RCC 7860 (cell line): ENCODE results near the gene ZNF155.
A peak's percentile ranks its signal among the peaks of the same experiment; 100 is the strongest.

Experiments
- DNase-seq: peaks from one replicate; pipeline ENCODE4 v3.0.0-alpha.2; 2015; ENCODE audit warnings: low spot score
- FAIRE-seq: peaks from 2 replicates; lab custom pipeline; 2012; peaks lifted over from hg19 to GRCh38; lab: Jason Lieb, UNC

The ZNF155 gene

DNA sequence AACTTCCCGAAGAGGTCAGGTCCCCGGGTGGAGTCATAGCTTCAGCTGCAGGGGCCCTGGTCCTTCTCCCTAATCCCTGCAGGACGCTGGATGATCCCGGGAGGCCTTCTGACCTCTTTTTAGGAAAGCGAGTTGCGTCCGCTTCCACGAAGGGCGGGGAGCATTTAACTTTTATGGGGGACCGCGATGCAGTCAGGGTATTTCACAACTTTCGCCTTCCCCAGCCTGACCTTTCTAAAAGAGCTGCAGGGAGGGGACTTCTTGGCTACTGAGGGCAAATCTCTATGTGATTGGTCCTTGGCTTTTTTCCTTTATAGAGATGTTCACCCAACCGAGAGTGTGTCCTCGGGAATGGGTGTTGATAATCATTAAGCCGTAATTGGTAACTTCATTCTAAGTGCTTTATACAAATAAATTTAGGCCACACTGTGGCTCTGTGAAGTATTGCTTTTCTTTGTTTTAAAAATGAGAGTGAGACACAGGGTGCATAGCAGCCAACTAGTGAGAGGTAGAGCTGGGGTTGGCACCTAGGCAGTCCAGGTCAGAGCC is 19.5 kb downstream of the ZNF155 start:
- FAIRE-seq = no peak
- DNase-seq = peak; percentile 6

GRCh38 chr19:44005973-44006372 is 22.0 kb downstream of the ZNF155 start:
- DNase-seq (no peak), FAIRE-seq (no peak)

- FAIRE-seq (no peak), DNase-seq (no peak)
Observed at GRCh38 chr19:44007473-44007872, 23.5 kb downstream of the ZNF155 start.

GRCh38 chr19:44010468-44010867 is 26.5 kb downstream of the ZNF155 start:
- no peak for FAIRE-seq
- DNase-seq = no peak

GRCh38 chr19:44019498-44019897 is 35.5 kb downstream of the ZNF155 start:
- FAIRE-seq (no peak), DNase-seq (no peak)

GRCh38 chr19:44021221-44021620 is 37.2 kb downstream of the ZNF155 start:
- no peak for DNase-seq
- FAIRE-seq = no peak

DNA sequence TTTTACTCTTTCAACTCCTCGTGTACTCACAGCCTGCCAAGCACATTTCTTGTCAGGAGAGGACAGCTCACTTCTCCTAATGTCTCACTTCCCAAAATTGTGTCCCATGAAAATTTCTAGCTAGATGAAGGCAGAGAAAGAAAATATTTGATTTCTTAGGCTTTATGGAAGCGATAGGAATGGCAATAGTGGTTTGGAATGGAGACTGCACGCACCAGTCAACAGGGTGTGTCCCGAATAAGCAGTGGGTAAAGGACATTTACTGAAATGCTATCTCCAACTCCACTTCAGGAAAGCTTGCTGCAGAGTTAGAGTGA is 40.9 kb downstream of the ZNF155 start:
- FAIRE-seq = no peak
- no peak for DNase-seq

- DNase-seq = peak; percentile 65
- FAIRE-seq = peak; percentile 72
Observed at GRCh38 chr19:44025217-44025936, 41.4 kb downstream of the ZNF155 start, which contains the start of gene ZNF222. ZNF222 (plus strand) TSS chr19:44025379; CDS start chr19:44025437, 58 bp downstream.

- no peak for DNase-seq
- FAIRE-seq = no peak
Observed at GRCh38 chr19:44026622-44027021, 42.6 kb downstream of the ZNF155 start.

- DNase-seq = no peak
- FAIRE-seq = no peak
Observed at GRCh38 chr19:44032001-44032610, 48.1 kb downstream of the ZNF155 start.

DNA sequence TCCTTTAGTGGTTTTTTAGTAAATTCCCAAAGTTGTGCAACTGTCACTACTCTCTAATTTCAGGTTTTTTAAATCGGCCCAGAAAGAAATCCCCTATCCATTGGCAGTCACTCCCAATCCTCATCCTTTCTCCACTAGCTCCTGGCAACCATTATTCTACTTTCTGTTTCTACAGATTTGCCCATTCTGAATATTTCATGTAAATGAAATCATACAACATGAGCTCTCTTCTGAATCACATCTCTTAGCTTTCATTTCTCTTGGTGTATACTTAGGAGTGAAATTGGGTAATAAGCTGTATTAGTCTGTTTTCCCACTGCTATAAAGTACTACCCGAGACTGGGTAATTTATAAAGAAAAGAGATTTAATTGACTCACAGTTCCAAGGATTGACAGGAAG is 58.2 kb downstream of the ZNF155 start:
- no peak for DNase-seq
- FAIRE-seq = no peak
